ENCODE data around the gene ATP6V0E1. TPM values are rescaled to one million over a fixed set of nuclear protein-coding genes. Genes with fewer than 3 reads are reported as not detected.

The ATP6V0E1 gene
- total and polyA plus RNA-seq, 2 of the 8 experiments (the other 6 are each of a cell fraction or from before 2014, with no cell fraction given) = 108 to 134 TPM

- no peak overlapping the region for H3K9ac ChIP-seq (replicated peaks in 1 of 4; ENCODE audit: extremely low read depth in 1 of 4, low read depth in 3 of 4, low read length in 3 of 4)
- H3K4me3 ChIP-seq (ENCODE audit: extremely low read depth in 1 of 4, insufficient read depth in 2 of 4, low read depth in 3 of 4, low read length in 4 of 4) = no peak overlapping the region
- H3K79me2 ChIP-seq (ENCODE audit: control insufficient read depth in 1 of 2, insufficient read depth in 2 of 2, low read length in 2 of 2) = no peaks in the 10 kb centered on the region
- no peak overlapping the region for H3K23ac ChIP-seq (ENCODE audit: insufficient read length)
- no peak overlapping the region for H2BK5ac ChIP-seq (ENCODE audit: low read depth, low read length)
- H3K4me1 ChIP-seq (replicated peaks in 1 of 4; ENCODE audit: control insufficient read depth in 3 of 4, insufficient read depth in 4 of 4, low read length in 3 of 4) = no peaks in the 10 kb centered on the region
- no peak overlapping the region for H2BK15ac ChIP-seq (ENCODE audit: low read length)
- no peak overlapping the region for H2BK20ac ChIP-seq (ENCODE audit: low read length)
- H3K4me2 ChIP-seq (ENCODE audit: insufficient read depth in 1 of 2, low read depth in 2 of 2, low read length in 2 of 2) = no peak overlapping the region
- H4K5ac ChIP-seq (ENCODE audit: insufficient read length, low read depth, low read length) = no peak overlapping the region
- H3K79me1 ChIP-seq (ENCODE audit: low read depth, low read length) = no peaks in the 10 kb centered on the region
- POLR2A ChIA-PET (ENCODE audit: partially characterized antibody) = interaction anchor here (0.8 to 2.7 kb wide), 3 partner anchors 11 to 30 kb away, joined by 3 to 7 read pairs (median 4); partner anchors contain the start of gene ATP6V0E1
- no peak overlapping the region for H2BK120ac ChIP-seq (replicated peaks; ENCODE audit: low read depth, low read length)
- peaks cover 4% of the 10 kb centered on the region; the same call in 1 of the 2 replicates for H3K23me2 ChIP-seq (ENCODE audit: low read depth, low read length)
- H3K18ac ChIP-seq (ENCODE audit: extremely low read depth, low read length) = no peak overlapping the region
- H2AK5ac ChIP-seq (ENCODE audit: low read depth, low read length) = no peak overlapping the region
- H2BK12ac ChIP-seq (ENCODE audit: low read depth, low read length) = no peak overlapping the region
- no peak for FAIRE-seq
- CTCF ChIA-PET (ENCODE audit: partially characterized antibody) = interaction anchor here (0.7 to 1.5 kb wide), 7 partner anchors 15 to 241 kb away, joined by 3 to 4 read pairs (median 3); no protein-coding TSS in a partner anchor
- no peaks in the 10 kb centered on the region for H3K9me3 ChIP-seq (ENCODE audit: insufficient read depth in 2 of 2, low read depth in 1 of 2, low read length in 1 of 2)
- no peak overlapping the region for H3K56ac ChIP-seq (replicated peaks; ENCODE audit: insufficient read length, low read depth, low read length)
- H4K8ac ChIP-seq (ENCODE audit: extremely low read depth, insufficient read depth, low read length) = no peak overlapping the region
- no peak for DNase-seq (ENCODE audit: low read depth in 1 of 2, low spot score in 2 of 2)
- no peak overlapping the region for H3K14ac ChIP-seq (ENCODE audit: insufficient read length)
- H3K36me3 ChIP-seq (ENCODE audit: control insufficient read depth in 2 of 4, insufficient read depth in 4 of 4, low read length in 3 of 4) = peaks cover 0 to 5% (median 0%) of the 10 kb centered on the region in 4 experiments; a peak in 1 of 8 replicates
- no peak overlapping the region for H4K91ac ChIP-seq (replicated peaks; ENCODE audit: insufficient read length, low read length)
- H2AFZ ChIP-seq (ENCODE audit: low read length) = no peak overlapping the region
- H3K4ac ChIP-seq (replicated peaks; ENCODE audit: insufficient read length, low read depth, low read length) = no peak overlapping the region
- 84% methylated on average over 9 of the region's 15 CpGs; no CpG with 5 or more reads in 1 of the 2 experiments for WGBS, 2 experiments (ENCODE audit: extremely low coverage in 1 of 2, insufficient coverage in 1 of 2, insufficient read length in 1 of 2, insufficient replicate concordance in 2 of 2, low coverage in 1 of 2, low lambda C conversion rate in 2 of 2, missing lambda C conversion rate in 1 of 2)
- peaks cover 4 to 5% of the 10 kb centered on the region in 2 experiments for H4K20me1 ChIP-seq (replicated peaks in 1 of 2; ENCODE audit: control insufficient read depth in 1 of 2, insufficient read depth in 2 of 2, low read length in 2 of 2)
- H3K27me3 ChIP-seq (replicated peaks in 1 of 4; ENCODE audit: control insufficient read depth in 3 of 4, extremely low read depth in 1 of 4, insufficient read depth in 3 of 4, low read length in 3 of 4) = peaks cover 0 to 9% (median 3%) of the 10 kb centered on the region in 4 experiments; a peak in 3 of 7 replicates
- H3K27ac ChIP-seq (ENCODE audit: low read depth, low read length) = no peak overlapping the region
- no peak for TF ChIP-seq HDAC6 (IDR thresholded peaks at IDR 0.05; ENCODE audit: low read depth, low read length)
- no peak for TF ChIP-seq YY1 (IDR thresholded peaks at IDR 0.05; ENCODE audit: low read depth, low read length)
- no peak for TF ChIP-seq POLR2AphosphoS5 (IDR thresholded peaks at IDR 0.05; ENCODE audit: low read depth, low read length)
- TF ChIP-seq TAF1 (IDR thresholded peaks at IDR 0.05; ENCODE audit: low read depth, low read length) = no peak
- TF ChIP-seq SRF (IDR thresholded peaks at IDR 0.05; ENCODE audit: low read depth, low read length) = no peak
- TF ChIP-seq GTF2F1 (IDR thresholded peaks at IDR 0.05; ENCODE audit: borderline replicate concordance, low read depth, low read length) = no peak
- TF ChIP-seq EZH2 (IDR thresholded peaks at IDR 0.05; ENCODE audit: low read depth, low read length, severe bottlenecking) = no peak
- TF ChIP-seq ATF3 (IDR thresholded peaks at IDR 0.05; ENCODE audit: insufficient read depth, low read depth, low read length) = no peak
- no peak for TF ChIP-seq ZNF274 (IDR thresholded peaks at IDR 0.05; ENCODE audit: borderline replicate concordance, extremely low read depth, low read length)
- no peak for TF ChIP-seq TAF7 (optimal IDR thresholded peaks at IDR 0.05; ENCODE audit: borderline replicate concordance, low read depth, low read length)
- TF ChIP-seq TBP (IDR thresholded peaks at IDR 0.05; ENCODE audit: low read depth, low read length) = no peak
- TF ChIP-seq CEBPB (IDR thresholded peaks at IDR 0.05; ENCODE audit: low read depth, low read length) = no peak
Observed at GRCh38 chr5:172953776-172954675, 29.5 kb upstream of the ATP6V0E1 start.
